ENCODE measurements around the gene HLCS. TPM values are rescaled to one million over a fixed set of nuclear protein-coding genes. Genes with fewer than 3 reads are reported as not detected.

HLCS gene
- polyA plus RNA-seq, 1 of the 3 experiments (the other 2 are of a cell fraction), result 13.0 TPM

DNA sequence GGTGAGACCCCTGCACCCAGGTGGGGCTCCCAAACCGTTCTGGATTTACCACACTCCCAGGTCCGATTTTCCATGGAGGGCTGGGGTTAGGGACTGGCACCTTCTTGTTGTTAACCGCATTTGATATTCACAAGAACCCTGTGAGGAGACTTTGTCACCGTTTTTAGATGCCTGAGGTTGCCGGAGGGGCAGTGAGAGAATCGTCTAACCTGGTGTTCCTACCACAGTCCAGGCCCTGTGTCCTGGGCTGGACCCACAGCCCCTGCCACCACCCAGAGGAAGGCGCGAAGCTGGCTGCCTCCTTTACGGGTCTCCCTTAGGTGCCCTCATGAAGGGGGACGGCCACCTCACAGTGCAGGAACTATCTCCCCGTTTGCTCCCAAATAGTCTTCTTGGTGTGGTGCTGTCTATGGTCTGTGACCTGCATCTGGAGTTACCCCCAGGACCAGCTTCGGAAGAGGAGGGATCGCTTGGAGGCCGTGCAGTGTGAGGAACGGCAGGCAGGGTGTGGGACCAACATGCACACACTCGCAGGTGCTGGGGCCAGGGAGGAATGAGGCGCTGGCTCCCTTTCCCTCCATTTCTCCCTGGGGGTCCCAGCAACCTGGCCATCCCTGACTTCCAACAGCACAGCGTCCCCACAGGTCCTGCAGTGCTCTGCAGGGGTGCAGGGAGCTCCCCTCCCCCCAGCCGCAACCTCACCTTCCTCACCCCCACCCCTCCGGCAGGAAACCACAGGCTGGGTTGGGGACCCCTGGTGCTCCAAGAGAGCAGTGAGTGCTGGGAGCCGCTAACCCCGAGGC is 260.6 kb downstream of the HLCS start:
- Histone ChIP-seq H3K9me2 (no peaks in the 10 kb centered on the region), H3F3A (replicated peaks; ENCODE audit: insufficient read depth) (no peaks in the 10 kb centered on the region), H3K9me3 (no peaks in the 10 kb centered on the region), H2AFZ (ENCODE audit: low read depth) (no peak overlapping the region), H3K4me3 (ENCODE audit: low read depth in 2 of 2, low read length in 1 of 2) (no peak overlapping the region), H3K4me1 (ENCODE audit: control insufficient read depth in 1 of 2, insufficient read depth in 2 of 2, low read depth in 1 of 2, low read length in 1 of 2) (no peaks in the 10 kb centered on the region; a peak in 1 of 4 replicates), H3K36me3 (replicated peaks in 1 of 2; ENCODE audit: control insufficient read depth in 1 of 2, insufficient read depth in 2 of 2, low read length in 1 of 2) (no peaks in the 10 kb centered on the region), H3K27me3 (ENCODE audit: insufficient read depth) (peaks cover 100% of the 10 kb centered on the region), H3K4me2 (no peak overlapping the region), H3K79me2 (ENCODE audit: insufficient read depth) (no peaks in the 10 kb centered on the region), H3K27ac (ENCODE audit: low read depth in 2 of 2, low read length in 1 of 2) (no peak overlapping the region), H3K9ac (no peak overlapping the region), H4K20me1 (ENCODE audit: insufficient read depth) (peaks cover 14% of the 10 kb centered on the region; the same call in 1 of the 2 replicates)
- DNase-seq, result peak; percentile 55
- POLR2A ChIA-PET, result no interaction called here
- TF ChIP-seq, protein P1, sequence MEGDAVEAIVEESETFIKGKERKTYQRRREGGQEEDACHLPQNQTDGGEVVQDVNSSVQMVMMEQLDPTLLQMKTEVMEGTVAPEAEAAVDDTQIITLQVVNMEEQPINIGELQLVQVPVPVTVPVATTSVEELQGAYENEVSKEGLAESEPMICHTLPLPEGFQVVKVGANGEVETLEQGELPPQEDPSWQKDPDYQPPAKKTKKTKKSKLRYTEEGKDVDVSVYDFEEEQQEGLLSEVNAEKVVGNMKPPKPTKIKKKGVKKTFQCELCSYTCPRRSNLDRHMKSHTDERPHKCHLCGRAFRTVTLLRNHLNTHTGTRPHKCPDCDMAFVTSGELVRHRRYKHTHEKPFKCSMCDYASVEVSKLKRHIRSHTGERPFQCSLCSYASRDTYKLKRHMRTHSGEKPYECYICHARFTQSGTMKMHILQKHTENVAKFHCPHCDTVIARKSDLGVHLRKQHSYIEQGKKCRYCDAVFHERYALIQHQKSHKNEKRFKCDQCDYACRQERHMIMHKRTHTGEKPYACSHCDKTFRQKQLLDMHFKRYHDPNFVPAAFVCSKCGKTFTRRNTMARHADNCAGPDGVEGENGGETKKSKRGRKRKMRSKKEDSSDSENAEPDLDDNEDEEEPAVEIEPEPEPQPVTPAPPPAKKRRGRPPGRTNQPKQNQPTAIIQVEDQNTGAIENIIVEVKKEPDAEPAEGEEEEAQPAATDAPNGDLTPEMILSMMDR (IDR thresholded peaks at IDR 0.05), result peak; percentile 31
- TF ChIP-seq, protein P2, sequence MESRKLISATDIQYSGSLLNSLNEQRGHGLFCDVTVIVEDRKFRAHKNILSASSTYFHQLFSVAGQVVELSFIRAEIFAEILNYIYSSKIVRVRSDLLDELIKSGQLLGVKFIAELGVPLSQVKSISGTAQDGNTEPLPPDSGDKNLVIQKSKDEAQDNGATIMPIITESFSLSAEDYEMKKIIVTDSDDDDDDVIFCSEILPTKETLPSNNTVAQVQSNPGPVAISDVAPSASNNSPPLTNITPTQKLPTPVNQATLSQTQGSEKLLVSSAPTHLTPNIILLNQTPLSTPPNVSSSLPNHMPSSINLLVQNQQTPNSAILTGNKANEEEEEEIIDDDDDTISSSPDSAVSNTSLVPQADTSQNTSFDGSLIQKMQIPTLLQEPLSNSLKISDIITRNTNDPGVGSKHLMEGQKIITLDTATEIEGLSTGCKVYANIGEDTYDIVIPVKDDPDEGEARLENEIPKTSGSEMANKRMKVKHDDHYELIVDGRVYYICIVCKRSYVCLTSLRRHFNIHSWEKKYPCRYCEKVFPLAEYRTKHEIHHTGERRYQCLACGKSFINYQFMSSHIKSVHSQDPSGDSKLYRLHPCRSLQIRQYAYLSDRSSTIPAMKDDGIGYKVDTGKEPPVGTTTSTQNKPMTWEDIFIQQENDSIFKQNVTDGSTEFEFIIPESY (IDR thresholded peaks at IDR 0.05; ENCODE audit: borderline replicate concordance, low read depth), result no peak
- WGBS (ENCODE audit: low lambda C conversion rate), result 14% methylated on average over 4 of the region's 22 CpGs
- CTCF ChIA-PET, result interaction anchor here (0.8 to 2.2 kb wide), 5 partner anchors 14 to 205 kb away, joined by 3 to 7 read pairs (median 3); no protein-coding TSS in a partner anchor

DNA sequence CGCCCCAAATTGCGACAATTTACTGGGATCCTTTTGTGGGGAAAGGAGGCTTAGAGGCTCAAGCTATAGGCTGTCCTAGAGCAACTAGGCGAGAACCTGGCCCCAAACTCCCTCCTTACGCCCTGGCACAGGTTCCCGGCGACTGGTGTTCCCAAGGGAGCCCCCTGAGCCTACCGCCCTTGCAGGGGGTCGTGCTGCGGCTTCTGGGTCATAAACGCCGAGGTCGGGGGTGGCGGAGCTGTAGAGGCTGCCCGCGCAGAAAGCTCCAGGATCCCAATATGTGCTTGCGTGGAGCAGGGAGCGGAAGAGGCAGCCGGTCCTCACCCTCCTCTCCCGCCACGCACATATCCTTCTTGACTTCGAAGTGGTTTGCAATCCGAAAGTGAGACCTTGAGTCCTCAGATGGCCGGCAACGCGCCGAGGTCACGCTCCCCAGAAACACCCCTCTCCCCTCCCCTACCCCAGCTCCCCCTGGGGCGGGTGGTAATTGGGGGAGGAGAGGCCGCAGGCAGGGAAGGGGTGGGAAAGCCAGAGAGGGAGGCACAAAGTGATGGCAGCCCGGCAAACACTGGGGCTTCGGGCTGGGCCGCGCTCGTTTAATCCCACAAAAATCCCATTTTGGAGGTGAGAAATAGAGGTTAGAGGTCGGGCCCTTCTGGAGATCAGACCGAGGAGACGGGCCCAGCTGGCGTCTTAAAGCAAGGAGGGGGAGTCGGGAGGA is 261.4 kb downstream of the HLCS start:
- Histone ChIP-seq H3K9me2 (no peaks in the 10 kb centered on the region), H4K20me1 (ENCODE audit: insufficient read depth) (peaks cover 14% of the 10 kb centered on the region; the same call in 1 of the 2 replicates), H3K4me3 (ENCODE audit: low read depth in 2 of 2, low read length in 1 of 2) (no peak overlapping the region), H2AFZ (ENCODE audit: low read depth) (no peak overlapping the region), H3K4me1 (ENCODE audit: control insufficient read depth in 1 of 2, insufficient read depth in 2 of 2, low read depth in 1 of 2, low read length in 1 of 2) (peaks cover 0 to 6% of the 10 kb centered on the region in 2 experiments; a peak in 2 of 4 replicates), H3K9me3 (no peaks in the 10 kb centered on the region), H3K27me3 (ENCODE audit: insufficient read depth) (peaks cover 100% of the 10 kb centered on the region), H3F3A (replicated peaks; ENCODE audit: insufficient read depth) (no peaks in the 10 kb centered on the region), H3K4me2 (no peak overlapping the region), H3K79me2 (ENCODE audit: insufficient read depth) (no peaks in the 10 kb centered on the region), H3K27ac (ENCODE audit: low read depth in 2 of 2, low read length in 1 of 2) (no peak overlapping the region), H3K9ac (no peak overlapping the region), H3K36me3 (replicated peaks in 1 of 2; ENCODE audit: control insufficient read depth in 1 of 2, insufficient read depth in 2 of 2, low read length in 1 of 2) (no peaks in the 10 kb centered on the region)
- WGBS (ENCODE audit: low lambda C conversion rate), result 20% methylated on average over 24 of the region's 39 CpGs
- ChIA-PET POLR2A (no interaction called here), CTCF (interaction anchor here (1.3 to 2.2 kb wide), 3 partner anchors 13 to 74 kb away, joined by 3 to 7 read pairs (median 6); no protein-coding TSS in a partner anchor)
- no peak for DNase-seq
- TF ChIP-seq RFX5 (IDR thresholded peaks at IDR 0.05; ENCODE audit: low read length), result no peak
- TF ChIP-seq EZH2phosphoT487 (IDR thresholded peaks at IDR 0.05; ENCODE audit: borderline replicate concordance, low read depth), result peak; percentile 71
